Measurements from ENCODE around the gene DENND4B. TPM values are rescaled to one million over a fixed set of nuclear protein-coding genes. Genes with fewer than 3 reads are reported as not detected.
A peak's percentile ranks its signal among the peaks of the same experiment; 100 is the strongest.

The DENND4B gene
- total RNA-seq, 3 donors from 2014 or later: 44.3 to 65.6 (median 46.5) TPM

GRCh38 chr1:153973525-153973924 lies 27.0 kb upstream of the DENND4B start:
- no peak for TF ChIP-seq CTCF (IDR thresholded peaks at IDR 0.05)
- no peaks in the 10 kb centered on the region for H3K36me3 ChIP-seq (ENCODE audit: low read depth)
- intact Hi-C loops (cut with DNase I, micrococcal nuclease): no loop called here
- H3K9me3 ChIP-seq: no peaks in the 10 kb centered on the region
- ATAC-seq (no peak), DNase-seq (peak in 1 of 3 donors; percentile 18)
- H3K4me3 ChIP-seq: no peak overlapping the region
- peaks cover 23% of the 10 kb centered on the region for H3K4me1 ChIP-seq (ENCODE audit: low read depth)

- ATAC-seq (no peak), DNase-seq (no peak)
- H3K36me3 ChIP-seq (ENCODE audit: low read depth): no peaks in the 10 kb centered on the region
- peaks cover 21% of the 10 kb centered on the region for H3K4me1 ChIP-seq (ENCODE audit: low read depth)
- intact Hi-C loops (cut with DNase I, micrococcal nuclease): no loop called here
- H3K4me3 ChIP-seq: no peak overlapping the region
- H3K9me3 ChIP-seq: no peaks in the 10 kb centered on the region
- TF ChIP-seq CTCF (IDR thresholded peaks at IDR 0.05): no peak
Observed at GRCh38 chr1:153973071-153973470, 26.6 kb upstream of the DENND4B start.

GRCh38 chr1:153970346-153970745 lies 23.8 kb upstream of the DENND4B start:
- no peak for TF ChIP-seq CTCF (IDR thresholded peaks at IDR 0.05)
- intact Hi-C loops (cut with DNase I, micrococcal nuclease): no loop called here
- peak in 1 of 3 donors; percentile 16 for DNase-seq
- no peak overlapping the region for H3K4me3 ChIP-seq
- no peak for ATAC-seq
- no peaks in the 10 kb centered on the region for H3K36me3 ChIP-seq (ENCODE audit: low read depth)
- H3K9me3 ChIP-seq: no peaks in the 10 kb centered on the region
- peaks cover 15% of the 10 kb centered on the region for H3K4me1 ChIP-seq (ENCODE audit: low read depth)

- Histone ChIP-seq H3K4me3 (no peak overlapping the region), H3K9me3 (no peaks in the 10 kb centered on the region), H3K36me3 (ENCODE audit: low read depth) (no peaks in the 10 kb centered on the region), H3K4me1 (ENCODE audit: low read depth) (peaks cover 26% of the 10 kb centered on the region)
- DNase-seq (peak in 1 of 3 donors; percentile 27), ATAC-seq (no peak)
- no peak for TF ChIP-seq CTCF (IDR thresholded peaks at IDR 0.05)
- intact Hi-C loops (cut with DNase I, micrococcal nuclease): no loop called here
Observed at GRCh38 chr1:153968972-153969371, 22.5 kb upstream of the DENND4B start.

- TF ChIP-seq CTCF (IDR thresholded peaks at IDR 0.05): no peak
- peak in 1 of 3 donors; percentile 51 for DNase-seq
- Histone ChIP-seq H3K9me3 (no peaks in the 10 kb centered on the region), H3K4me3 (no peak overlapping the region), H3K4me1 (ENCODE audit: low read depth) (peaks cover 27% of the 10 kb centered on the region), H3K36me3 (ENCODE audit: low read depth) (no peaks in the 10 kb centered on the region)
- intact Hi-C loops (cut with DNase I, micrococcal nuclease): no loop called here
- no peak for ATAC-seq
Observed at GRCh38 chr1:153968408-153968807, 21.9 kb upstream of the DENND4B start.

GRCh38 chr1:153968000-153968363 lies 21.5 kb upstream of the DENND4B start:
- ATAC-seq (peak; percentile 33), DNase-seq (peak; percentile 82 to 84 (median 83))
- Histone ChIP-seq H3K36me3 (ENCODE audit: low read depth) (no peaks in the 10 kb centered on the region), H3K9me3 (no peaks in the 10 kb centered on the region), H3K4me1 (ENCODE audit: low read depth) (peaks cover 27% of the 10 kb centered on the region), H3K4me3 (peak overlapping the region; percentile 36)
- TF ChIP-seq CTCF (IDR thresholded peaks at IDR 0.05): no peak
- intact Hi-C loops (cut with DNase I, micrococcal nuclease): no loop called here
